Mucosa of rectum (tissue), 2 donors: ENCODE data around the gene ATM.
"Not testable (repeated sequence)": the region's sequence is repeated elsewhere in the genome, so short reads cannot be mapped to it uniquely, and the experiment has no call there.

Experiments used
- H3K27ac ChIP-seq, 2 donors: one replicate each; pipeline ENCODE4 v1.7.0; 2013; ENCODE audit warnings: inconsistent platforms in 2 of 2, low read depth in 2 of 2, low read length in 2 of 2
- H3K27me3 ChIP-seq, 2 donors: one replicate each; pipeline ENCODE4 v1.7.0; 2013; ENCODE audit warnings: low read length in 2 of 2; ENCODE audit not compliant: control insufficient read depth in 2 of 2, insufficient read depth in 2 of 2
- H3K36me3 ChIP-seq, 2 donors: one replicate each; pipeline ENCODE4 v1.7.0; 2013; ENCODE audit warnings: low read length in 2 of 2; ENCODE audit not compliant: control insufficient read depth in 2 of 2, insufficient read depth in 2 of 2
- H3K4me1 ChIP-seq, 2 donors: one replicate each; pipeline ENCODE4 v1.7.0; 2013; ENCODE audit warnings: low read length in 2 of 2, mild to moderate bottlenecking in 1 of 2; ENCODE audit not compliant: control insufficient read depth in 2 of 2, insufficient read depth in 2 of 2
- H3K4me3 ChIP-seq, 2 donors: one replicate each; pipeline ENCODE4 v1.7.0; 2013; ENCODE audit warnings: low read length in 2 of 2
- H3K9ac ChIP-seq, 2 donors: one replicate each; pipeline ENCODE4 v1.7.0; 2013; ENCODE audit warnings: low read length in 2 of 2, low read depth in 1 of 2, mild to moderate bottlenecking in 1 of 2
- H3K9me3 ChIP-seq, 2 donors: one replicate each; pipeline ENCODE4 v1.7.0; 2013; ENCODE audit warnings: low read length in 2 of 2; ENCODE audit not compliant: control insufficient read depth in 2 of 2
- donor health status: healthy.
- donor health status: Normal muscosa, but diverticular disease.

Gene ATM

DNA sequence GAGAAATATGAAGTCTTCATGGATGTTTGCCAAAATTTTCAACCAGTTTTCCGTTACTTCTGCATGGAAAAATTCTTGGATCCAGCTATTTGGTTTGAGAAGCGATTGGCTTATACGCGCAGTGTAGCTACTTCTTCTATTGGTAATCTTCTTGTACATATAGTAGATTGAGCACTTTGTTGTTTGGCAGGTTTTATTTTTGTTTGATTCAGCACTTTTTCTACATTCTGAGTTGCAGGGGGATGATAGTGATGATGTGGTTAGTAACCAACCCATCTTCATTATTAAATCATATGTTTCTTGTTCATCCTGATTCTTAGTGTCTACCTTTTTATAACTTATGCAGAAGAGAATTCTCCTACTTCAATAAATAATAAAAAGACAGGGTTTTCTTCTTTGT, 122.9 kb downstream of the ATM start:
- Histone ChIP-seq H3K27ac (no peak overlapping the region), H3K9ac (no peak overlapping the region), H3K4me3 (no peak overlapping the region), H3K36me3 (peaks cover 6 to 15% of the 10 kb centered on the region in 2 donors), H3K4me1 (no peaks in the 10 kb centered on the region), H3K9me3 (no peaks in the 10 kb centered on the region), H3K27me3 (no peaks in the 10 kb centered on the region)

- Histone ChIP-seq H3K27me3 (no peaks in the 10 kb centered on the region), H3K4me1 (no peaks in the 10 kb centered on the region), H3K9ac (no peak overlapping the region), H3K27ac (no peak overlapping the region), H3K9me3 (no peaks in the 10 kb centered on the region), H3K4me3 (no peak overlapping the region), H3K36me3 (peaks cover 6 to 18% of the 10 kb centered on the region in 2 donors)
Observed at GRCh38 chr11:108346451-108346850, 123.6 kb downstream of the ATM start.

- Histone ChIP-seq H3K4me1 (no peaks in the 10 kb centered on the region), H3K36me3 (peaks cover 17 to 43% of the 10 kb centered on the region in 2 donors)
Observed at GRCh38 chr11:108351468-108351867, 128.6 kb downstream of the ATM start.

GRCh38 chr11:108364159-108364558, 141.3 kb downstream of the ATM start:
- Histone ChIP-seq H3K27me3 (no peaks in the 10 kb centered on the region), H3K36me3 (peaks cover 0 to 6% of the 10 kb centered on the region in 2 donors), H3K4me1 (no peaks in the 10 kb centered on the region)

More at GRCh38 chr11:108351468-108351867, 128.6 kb downstream of the ATM start:
- Histone ChIP-seq H3K9me3 (no peaks in the 10 kb centered on the region), H3K27me3 (no peaks in the 10 kb centered on the region), H3K27ac (no peak overlapping the region), H3K4me3 (no peak overlapping the region), H3K9ac (no peak overlapping the region)

DNA sequence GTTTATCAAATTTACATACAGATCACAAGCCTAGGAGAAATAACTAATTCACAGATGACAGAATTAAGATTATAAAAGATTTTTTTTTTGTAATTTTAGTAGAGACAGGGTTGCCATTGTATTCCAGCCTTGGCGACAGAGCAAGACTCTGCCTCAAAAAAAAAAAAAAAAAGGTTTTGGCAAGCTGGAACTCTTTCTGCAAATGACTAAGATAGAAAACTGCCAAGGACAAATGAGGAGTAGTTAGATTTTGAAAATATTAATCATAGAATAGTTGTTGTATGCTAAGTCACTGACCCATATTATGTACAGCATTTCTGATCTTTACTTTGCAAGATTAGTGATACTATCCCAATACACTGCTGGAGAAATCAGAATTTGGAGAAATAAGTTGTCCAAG, 145.3 kb downstream of the ATM start:
- no peak overlapping the region for H3K27ac ChIP-seq

More at GRCh38 chr11:108364159-108364558, 141.3 kb downstream of the ATM start:
- no peak overlapping the region for H3K9ac ChIP-seq
- H3K4me3 ChIP-seq = no peak overlapping the region
- no peak overlapping the region for H3K27ac ChIP-seq
- H3K9me3 ChIP-seq = no peaks in the 10 kb centered on the region

DNA sequence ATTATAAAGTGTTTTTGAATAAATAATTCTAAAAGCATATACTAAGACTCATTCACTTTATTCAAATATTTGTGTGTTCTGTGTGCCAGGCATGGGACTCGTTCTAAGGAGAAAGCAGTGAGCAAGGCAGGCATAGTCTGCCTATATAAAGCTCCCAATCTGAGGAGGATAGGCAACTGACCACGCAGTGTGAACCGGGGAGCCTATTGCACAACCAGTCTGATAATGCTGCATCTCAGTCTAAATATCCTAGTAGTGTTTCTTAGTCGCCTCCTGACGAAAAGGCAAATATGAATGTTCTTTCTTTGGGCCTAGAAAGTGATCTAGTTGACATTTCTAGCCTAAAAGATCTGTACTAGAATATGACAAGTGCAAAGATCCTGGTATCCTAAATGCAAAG, 146.2 kb downstream of the ATM start:
- H3K9me3 ChIP-seq = no peaks in the 10 kb centered on the region
- no peaks in the 10 kb centered on the region for H3K27me3 ChIP-seq
- no peak overlapping the region for H3K4me3 ChIP-seq
- H3K4me1 ChIP-seq = no peaks in the 10 kb centered on the region
- peaks cover 0 to 6% of the 10 kb centered on the region in 2 donors for H3K36me3 ChIP-seq
- no peak overlapping the region for H3K27ac ChIP-seq
- no peak overlapping the region for H3K9ac ChIP-seq

More for the DNA sequence above, 145.3 kb downstream of the ATM start:
- Histone ChIP-seq H3K9ac (no peak overlapping the region), H3K9me3 (no peaks in the 10 kb centered on the region), H3K4me1 (no peaks in the 10 kb centered on the region), H3K27me3 (no peaks in the 10 kb centered on the region), H3K36me3 (peaks cover 0 to 6% of the 10 kb centered on the region in 2 donors), H3K4me3 (no peak overlapping the region)

DNA sequence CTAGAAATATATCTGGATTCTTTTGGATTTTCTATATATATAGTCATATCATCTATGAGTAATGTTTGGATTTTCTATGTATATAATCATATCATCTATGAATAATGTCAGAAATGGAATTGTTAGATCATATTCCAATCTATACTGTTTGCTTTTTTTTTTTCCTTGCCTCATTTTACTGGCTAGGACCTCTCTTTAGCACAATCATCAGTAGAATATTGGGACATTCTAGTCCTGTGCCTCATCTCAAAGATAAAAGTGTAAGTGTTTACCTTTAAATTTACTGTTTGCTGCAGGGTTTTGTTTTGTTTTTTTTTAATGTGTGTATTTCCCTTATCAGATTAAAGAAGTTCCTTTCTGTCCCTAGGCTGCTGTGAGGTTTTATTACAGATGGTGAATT, 147.4 kb downstream of the ATM start:
- H3K4me1 ChIP-seq = no peaks in the 10 kb centered on the region
- H3K27me3 ChIP-seq = no peaks in the 10 kb centered on the region

DNA sequence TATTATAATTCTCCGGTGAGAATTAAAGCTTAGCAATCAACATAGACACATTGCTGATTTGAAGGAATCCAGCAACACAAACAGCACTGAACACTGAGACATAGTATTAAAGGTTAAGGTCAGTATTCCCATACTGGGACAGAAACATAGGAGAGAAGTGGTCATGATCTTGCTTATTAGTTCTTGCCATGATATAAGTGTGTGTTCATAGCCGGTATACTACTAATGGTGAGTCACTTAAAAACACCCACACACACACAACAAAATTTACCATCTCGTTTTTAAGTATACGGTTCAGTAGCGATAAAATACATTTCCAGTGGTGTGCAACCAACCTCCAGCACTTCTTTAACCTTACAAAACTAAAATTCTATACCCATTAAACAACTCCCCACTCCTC, 148.1 kb downstream of the ATM start:
- Histone ChIP-seq H3K9ac (no peak overlapping the region), H3K9me3 (no peaks in the 10 kb centered on the region), H3K4me1 (no peaks in the 10 kb centered on the region), H3K27ac (no peak overlapping the region), H3K27me3 (no peaks in the 10 kb centered on the region), H3K4me3 (no peak overlapping the region), H3K36me3 (no peaks in the 10 kb centered on the region)

More for the DNA sequence above, 147.4 kb downstream of the ATM start:
- Histone ChIP-seq H3K9me3 (no peaks in the 10 kb centered on the region), H3K27ac (no peak overlapping the region), H3K9ac (no peak overlapping the region), H3K36me3 (peaks cover 0 to under 1% of the 10 kb centered on the region in 2 donors), H3K4me3 (no peak overlapping the region)

DNA sequence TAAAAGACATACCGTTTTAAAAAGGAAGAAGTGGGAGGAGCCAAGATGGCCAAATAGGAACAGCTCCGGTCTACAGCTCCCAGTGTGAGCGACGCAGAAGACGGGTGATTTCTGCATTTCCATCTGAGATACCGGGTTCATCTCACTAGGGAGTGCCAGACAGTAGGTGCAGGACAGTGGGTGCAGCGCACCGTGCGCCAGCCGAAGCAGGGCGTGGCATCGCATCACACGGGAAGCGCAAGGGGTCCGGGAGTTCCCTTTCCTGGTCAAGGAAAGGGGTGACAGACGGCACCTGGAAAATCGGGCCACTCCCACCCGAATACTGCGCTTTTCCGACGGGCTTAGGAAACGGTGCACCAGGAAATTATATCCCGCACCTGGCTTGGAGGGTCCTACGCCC, 150.6 kb downstream of the ATM start:
- not testable (repeated sequence) for H3K36me3 ChIP-seq, H3K4me3 ChIP-seq, H3K4me1 ChIP-seq, H3K27me3 ChIP-seq, H3K27ac ChIP-seq, H3K9ac ChIP-seq, H3K9me3 ChIP-seq

DNA sequence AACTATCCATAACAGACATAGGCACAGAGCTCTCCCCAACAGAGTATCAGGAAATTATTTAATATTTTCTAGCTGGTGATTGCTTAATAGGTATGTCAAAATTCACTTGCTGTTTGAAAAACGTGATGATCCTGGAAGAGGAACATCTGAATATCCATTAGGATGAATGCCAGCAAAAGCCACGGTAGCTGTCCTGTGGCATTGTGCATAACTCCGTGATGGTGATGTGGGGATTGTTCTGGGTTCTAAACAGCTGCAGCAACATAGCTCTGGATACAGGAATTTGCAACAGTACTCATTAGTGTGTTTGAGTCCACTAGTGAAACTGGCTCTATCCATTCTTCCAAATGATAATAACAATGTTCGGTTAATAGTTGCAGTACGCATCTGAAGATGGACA, 165.7 kb downstream of the ATM start:
- Histone ChIP-seq H3K9me3 (no peaks in the 10 kb centered on the region), H3K9ac (no peak overlapping the region), H3K27me3 (no peaks in the 10 kb centered on the region), H3K4me3 (no peak overlapping the region), H3K4me1 (no peaks in the 10 kb centered on the region), H3K27ac (no peak overlapping the region), H3K36me3 (no peaks in the 10 kb centered on the region)

DNA sequence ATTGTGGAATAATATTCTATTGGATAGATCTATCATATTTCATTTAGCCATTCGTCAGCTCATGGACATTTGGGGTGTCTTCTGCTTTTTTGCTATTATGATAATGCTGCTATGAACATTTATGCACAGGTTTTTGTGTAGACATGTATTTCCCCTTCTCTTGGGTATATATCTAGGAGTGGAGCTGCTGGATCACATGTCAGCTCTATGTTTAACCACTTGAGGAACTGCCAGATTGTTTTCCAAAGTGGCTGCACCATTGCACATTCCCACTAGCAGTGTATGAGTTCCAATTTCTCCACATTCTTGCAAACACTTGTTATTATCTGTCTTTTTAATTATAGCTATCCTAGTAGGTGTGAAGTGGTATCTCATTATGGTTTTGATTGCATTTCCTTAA, 169.5 kb downstream of the ATM start:
- Histone ChIP-seq H3K4me1 (no peaks in the 10 kb centered on the region), H3K9ac (no peak overlapping the region), H3K4me3 (no peak overlapping the region), H3K27me3 (no peaks in the 10 kb centered on the region), H3K36me3 (no peaks in the 10 kb centered on the region), H3K9me3 (no peaks in the 10 kb centered on the region), H3K27ac (no peak overlapping the region)
